Epithelial cell of proximal tubule (primary cell): Measurements from ENCODE around the gene FXYD2. TPM values are rescaled to one million over a fixed set of nuclear protein-coding genes. Genes with fewer than 3 reads are reported as not detected.

Source experiments
- DNase-seq: peaks from one replicate; pipeline ENCODE4 v3.0.0-alpha.2; 2011; ENCODE audit warnings: low read depth
- H3K4me3 ChIP-seq: 2 replicates; pipeline ENCODE4 v1.5.1; 2011; ENCODE audit warnings: low read depth, mild to moderate bottlenecking, low read length
- CTCF ChIP-seq: conservative IDR thresholded peaks from 2 replicates; pipeline ENCODE4 v1.5.1; 2012; ENCODE audit warnings: low read depth, mild to moderate bottlenecking, low read length
- total RNA-seq: library from RNA; depleted of rRNA; stranded (reverse); fragments of >200 nt; gene quantifications from 2 replicates; pipeline ENCODE4 v1.2.3, GENCODE V29; 2015

The FXYD2 gene
- total RNA-seq, 1 donor from 2014 or later, result 286 TPM

- DNase-seq, result no peak
- TF ChIP-seq CTCF, result no peak
- no peak overlapping the region for H3K4me3 ChIP-seq
Observed at GRCh38 chr11:117849781-117850414, 25.4 kb upstream of the FXYD2 start.

GRCh38 chr11:117843666-117844484, 19.3 kb upstream of the FXYD2 start:
- no peak overlapping the region for H3K4me3 ChIP-seq
- peak; percentile 97 for TF ChIP-seq CTCF
- DNase-seq, result no peak

- no peak for TF ChIP-seq CTCF
- DNase-seq, result no peak
- no peak overlapping the region for H3K4me3 ChIP-seq
Observed at GRCh38 chr11:117842131-117842941, 17.8 kb upstream of the FXYD2 start.

- H3K4me3 ChIP-seq, result no peak overlapping the region
- no peak for TF ChIP-seq CTCF
- DNase-seq, result no peak
Observed at GRCh38 chr11:117841551-117842031, 17.0 kb upstream of the FXYD2 start.

GRCh38 chr11:117840881-117841550, 16.5 kb upstream of the FXYD2 start:
- TF ChIP-seq CTCF, result no peak
- DNase-seq, result no peak
- H3K4me3 ChIP-seq, result no peak overlapping the region
